ENCODE results near the gene TNIP1. TPM values are rescaled to one million over a fixed set of nuclear protein-coding genes. Genes with fewer than 3 reads are reported as not detected.

The TNIP1 gene
- total RNA-seq, 1 donor: 85.8 TPM

GRCh38 chr5:150993826-150994412, 86.9 kb downstream of the TNIP1 start:
- H3K9me3 ChIP-seq (ENCODE audit: low read depth, low read length): no peaks in the 10 kb centered on the region
- H3K4me3 ChIP-seq (ENCODE audit: insufficient read depth, low read length): no peak overlapping the region
- H3K4me2 ChIP-seq (ENCODE audit: insufficient read depth, low read length): no peak overlapping the region
- no peaks in the 10 kb centered on the region for H3K36me3 ChIP-seq (ENCODE audit: insufficient read depth, low read length)
- H4K20me1 ChIP-seq (ENCODE audit: insufficient read depth, low read length): no peaks in the 10 kb centered on the region
- no peak overlapping the region for H2AFZ ChIP-seq (ENCODE audit: low read length)
- TF ChIP-seq, protein P1, sequence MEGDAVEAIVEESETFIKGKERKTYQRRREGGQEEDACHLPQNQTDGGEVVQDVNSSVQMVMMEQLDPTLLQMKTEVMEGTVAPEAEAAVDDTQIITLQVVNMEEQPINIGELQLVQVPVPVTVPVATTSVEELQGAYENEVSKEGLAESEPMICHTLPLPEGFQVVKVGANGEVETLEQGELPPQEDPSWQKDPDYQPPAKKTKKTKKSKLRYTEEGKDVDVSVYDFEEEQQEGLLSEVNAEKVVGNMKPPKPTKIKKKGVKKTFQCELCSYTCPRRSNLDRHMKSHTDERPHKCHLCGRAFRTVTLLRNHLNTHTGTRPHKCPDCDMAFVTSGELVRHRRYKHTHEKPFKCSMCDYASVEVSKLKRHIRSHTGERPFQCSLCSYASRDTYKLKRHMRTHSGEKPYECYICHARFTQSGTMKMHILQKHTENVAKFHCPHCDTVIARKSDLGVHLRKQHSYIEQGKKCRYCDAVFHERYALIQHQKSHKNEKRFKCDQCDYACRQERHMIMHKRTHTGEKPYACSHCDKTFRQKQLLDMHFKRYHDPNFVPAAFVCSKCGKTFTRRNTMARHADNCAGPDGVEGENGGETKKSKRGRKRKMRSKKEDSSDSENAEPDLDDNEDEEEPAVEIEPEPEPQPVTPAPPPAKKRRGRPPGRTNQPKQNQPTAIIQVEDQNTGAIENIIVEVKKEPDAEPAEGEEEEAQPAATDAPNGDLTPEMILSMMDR (IDR thresholded peaks at IDR 0.05; ENCODE audit: extremely low read depth, low read depth, low read length): no peak
- no peak for DNase-seq (ENCODE audit: insufficient read length, low spot score, missing footprints)
- peaks cover under 1% of the 10 kb centered on the region for H3K27me3 ChIP-seq (ENCODE audit: insufficient read depth, low read length)
- no peaks in the 10 kb centered on the region for H3K4me1 ChIP-seq (ENCODE audit: insufficient read depth, low read length)
- H3K27ac ChIP-seq (ENCODE audit: low read depth, low read length): no peak overlapping the region
- H3K79me2 ChIP-seq (ENCODE audit: insufficient read depth, low read length): no peaks in the 10 kb centered on the region

DNA sequence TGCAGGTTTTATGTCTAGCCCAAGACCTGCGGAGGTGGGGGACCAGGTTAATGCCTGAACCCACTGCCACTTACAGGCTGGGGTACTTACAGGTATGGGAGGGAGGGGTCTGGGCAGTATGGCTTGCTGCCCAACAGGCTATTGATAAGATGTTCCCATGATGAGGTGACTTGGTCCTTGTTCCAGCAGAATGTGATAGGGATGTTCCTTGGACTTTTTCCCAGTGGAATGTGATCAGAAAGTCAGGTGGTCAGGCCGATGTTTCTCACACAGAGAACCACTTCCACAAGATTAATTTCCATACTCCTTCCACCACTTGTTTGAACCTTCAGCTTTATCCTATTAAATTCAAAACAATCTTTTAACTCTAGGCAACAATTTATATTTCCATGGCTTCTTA, 87.4 kb downstream of the TNIP1 start:
- Histone ChIP-seq H2AFZ (ENCODE audit: low read length) (no peak overlapping the region), H3K4me3 (ENCODE audit: insufficient read depth, low read length) (no peak overlapping the region), H3K27me3 (ENCODE audit: insufficient read depth, low read length) (no peaks in the 10 kb centered on the region), H3K9me3 (ENCODE audit: low read depth, low read length) (no peaks in the 10 kb centered on the region), H4K20me1 (ENCODE audit: insufficient read depth, low read length) (no peaks in the 10 kb centered on the region), H3K79me2 (ENCODE audit: insufficient read depth, low read length) (no peaks in the 10 kb centered on the region), H3K36me3 (ENCODE audit: insufficient read depth, low read length) (no peaks in the 10 kb centered on the region), H3K27ac (ENCODE audit: low read depth, low read length) (no peak overlapping the region), H3K4me2 (ENCODE audit: insufficient read depth, low read length) (no peak overlapping the region), H3K4me1 (ENCODE audit: insufficient read depth, low read length) (no peaks in the 10 kb centered on the region)
- TF ChIP-seq, protein P1 (IDR thresholded peaks at IDR 0.05; ENCODE audit: extremely low read depth, low read depth, low read length): no peak
- DNase-seq (ENCODE audit: insufficient read length, low spot score, missing footprints): no peak

DNA sequence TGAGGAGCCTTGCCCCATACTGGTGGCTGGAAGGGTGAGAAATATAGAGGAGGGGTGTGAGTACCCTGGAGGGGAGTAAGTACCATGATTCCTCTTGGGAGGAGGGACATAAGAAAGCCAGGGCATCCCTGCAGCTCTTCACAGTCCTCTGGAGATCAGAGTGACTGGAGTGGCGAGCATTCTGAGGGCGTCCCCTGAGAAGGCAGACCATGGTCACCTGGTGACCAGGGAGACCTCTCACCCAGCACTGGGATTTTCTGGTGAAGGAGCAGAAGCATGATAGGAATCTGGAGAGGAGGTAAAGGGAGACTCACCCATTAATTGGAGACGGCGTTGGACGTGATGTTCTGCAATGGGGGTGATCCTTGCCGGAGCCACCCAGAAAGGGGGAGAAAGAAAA, 88.1 kb downstream of the TNIP1 start:
- no peak for DNase-seq (ENCODE audit: insufficient read length, low spot score, missing footprints)
- no peaks in the 10 kb centered on the region for H3K4me1 ChIP-seq (ENCODE audit: insufficient read depth, low read length)
- no peak overlapping the region for H3K27ac ChIP-seq (ENCODE audit: low read depth, low read length)
- no peaks in the 10 kb centered on the region for H3K79me2 ChIP-seq (ENCODE audit: insufficient read depth, low read length)
- no peaks in the 10 kb centered on the region for H3K9me3 ChIP-seq (ENCODE audit: low read depth, low read length)
- TF ChIP-seq, protein P1 (IDR thresholded peaks at IDR 0.05; ENCODE audit: extremely low read depth, low read depth, low read length): no peak
- no peak overlapping the region for H3K4me3 ChIP-seq (ENCODE audit: insufficient read depth, low read length)
- H3K36me3 ChIP-seq (ENCODE audit: insufficient read depth, low read length): no peaks in the 10 kb centered on the region
- H2AFZ ChIP-seq (ENCODE audit: low read length): no peak overlapping the region
- no peaks in the 10 kb centered on the region for H4K20me1 ChIP-seq (ENCODE audit: insufficient read depth, low read length)
- no peaks in the 10 kb centered on the region for H3K27me3 ChIP-seq (ENCODE audit: insufficient read depth, low read length)
- no peak overlapping the region for H3K4me2 ChIP-seq (ENCODE audit: insufficient read depth, low read length)

DNA sequence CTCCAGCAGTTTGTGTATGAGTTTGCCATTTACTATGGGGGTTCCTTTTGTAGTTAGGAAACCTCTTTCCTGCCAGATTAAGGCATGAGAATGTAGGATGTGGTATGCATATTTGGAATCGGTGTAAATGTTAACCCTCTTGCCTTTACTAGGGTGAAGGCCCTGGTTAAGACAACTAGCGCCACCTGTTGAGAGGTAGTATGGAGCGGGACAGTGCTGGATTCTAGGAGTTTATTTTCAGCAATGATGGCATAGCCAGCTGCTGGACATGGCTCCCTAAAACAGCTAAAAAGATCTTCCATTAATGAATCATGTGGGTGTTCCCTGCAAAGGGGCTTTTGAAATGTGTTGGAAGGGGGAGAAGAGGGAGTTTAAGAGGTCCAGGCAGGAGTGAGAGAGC, 91.1 kb downstream of the TNIP1 start:
- H3K36me3 ChIP-seq (ENCODE audit: insufficient read depth, low read length): no peaks in the 10 kb centered on the region
- no peaks in the 10 kb centered on the region for H3K4me1 ChIP-seq (ENCODE audit: insufficient read depth, low read length)
- H3K9me3 ChIP-seq (ENCODE audit: low read depth, low read length): no peaks in the 10 kb centered on the region
- no peak overlapping the region for H2AFZ ChIP-seq (ENCODE audit: low read length)
- no peak overlapping the region for H3K27ac ChIP-seq (ENCODE audit: low read depth, low read length)
- no peaks in the 10 kb centered on the region for H3K27me3 ChIP-seq (ENCODE audit: insufficient read depth, low read length)
- no peak overlapping the region for H3K4me3 ChIP-seq (ENCODE audit: insufficient read depth, low read length)
- no peak overlapping the region for H3K4me2 ChIP-seq (ENCODE audit: insufficient read depth, low read length)
- H4K20me1 ChIP-seq (ENCODE audit: insufficient read depth, low read length): no peaks in the 10 kb centered on the region
- TF ChIP-seq, protein P1 (IDR thresholded peaks at IDR 0.05; ENCODE audit: extremely low read depth, low read depth, low read length): peak; percentile 26
- DNase-seq (ENCODE audit: insufficient read length, low spot score, missing footprints): no peak
- no peaks in the 10 kb centered on the region for H3K79me2 ChIP-seq (ENCODE audit: insufficient read depth, low read length)
